Measurements from ENCODE around the gene PARP15.

DNA sequence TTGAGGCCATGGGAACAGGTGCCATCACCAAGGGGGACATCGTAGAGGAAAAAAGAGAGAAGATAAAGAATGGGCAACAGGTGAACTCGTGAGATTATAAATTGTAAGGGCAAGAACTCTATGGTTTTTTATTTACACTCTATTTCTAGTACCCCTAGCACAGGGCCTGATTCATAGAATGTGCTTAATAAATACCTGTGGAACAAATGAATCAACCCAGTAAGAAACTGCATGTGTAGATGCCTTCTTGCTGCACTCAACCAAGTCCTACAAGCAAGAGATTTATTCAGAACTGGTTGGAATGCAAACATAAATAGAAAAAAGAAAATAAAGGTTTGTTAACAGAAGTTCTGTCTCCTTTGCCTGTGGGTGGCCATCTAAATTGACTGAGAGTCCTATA, 44.0 kb upstream of the PARP15 start:
- TF ChIP-seq, protein P1, sequence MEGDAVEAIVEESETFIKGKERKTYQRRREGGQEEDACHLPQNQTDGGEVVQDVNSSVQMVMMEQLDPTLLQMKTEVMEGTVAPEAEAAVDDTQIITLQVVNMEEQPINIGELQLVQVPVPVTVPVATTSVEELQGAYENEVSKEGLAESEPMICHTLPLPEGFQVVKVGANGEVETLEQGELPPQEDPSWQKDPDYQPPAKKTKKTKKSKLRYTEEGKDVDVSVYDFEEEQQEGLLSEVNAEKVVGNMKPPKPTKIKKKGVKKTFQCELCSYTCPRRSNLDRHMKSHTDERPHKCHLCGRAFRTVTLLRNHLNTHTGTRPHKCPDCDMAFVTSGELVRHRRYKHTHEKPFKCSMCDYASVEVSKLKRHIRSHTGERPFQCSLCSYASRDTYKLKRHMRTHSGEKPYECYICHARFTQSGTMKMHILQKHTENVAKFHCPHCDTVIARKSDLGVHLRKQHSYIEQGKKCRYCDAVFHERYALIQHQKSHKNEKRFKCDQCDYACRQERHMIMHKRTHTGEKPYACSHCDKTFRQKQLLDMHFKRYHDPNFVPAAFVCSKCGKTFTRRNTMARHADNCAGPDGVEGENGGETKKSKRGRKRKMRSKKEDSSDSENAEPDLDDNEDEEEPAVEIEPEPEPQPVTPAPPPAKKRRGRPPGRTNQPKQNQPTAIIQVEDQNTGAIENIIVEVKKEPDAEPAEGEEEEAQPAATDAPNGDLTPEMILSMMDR (IDR thresholded peaks at IDR 0.05): no peak
- TF ChIP-seq POLR2A (IDR thresholded peaks at IDR 0.05): no peak

All from adrenal gland (tissue), 5 donors.